AG10803 (cell line): Measurements from ENCODE around the gene ODC1.

Experiments used
- DNase-seq: peaks from one replicate; pipeline ENCODE4 v3.0.0; 2010; ENCODE audit warnings: low read depth
- H3K4me3 ChIP-seq: 2 replicates; pipeline ENCODE4 v1.5.1; 2011; ENCODE audit warnings: mild to moderate bottlenecking, low read length, control low read depth
- CTCF ChIP-seq: conservative IDR thresholded peaks from 2 replicates; pipeline ENCODE4 v1.5.1; 2011; ENCODE audit warnings: mild to moderate bottlenecking, low read length, control low read depth, inconsistent platforms

Gene ODC1

GRCh38 chr2:10433264-10433946 lies 14.7 kb downstream of the ODC1 start:
- no peak overlapping the region for H3K4me3 ChIP-seq
- TF ChIP-seq CTCF, result no peak
- DNase-seq, result no peak

GRCh38 chr2:10432311-10433181 lies 15.6 kb downstream of the ODC1 start:
- DNase-seq, result no peak
- TF ChIP-seq CTCF, result no peak
- no peak overlapping the region for H3K4me3 ChIP-seq

GRCh38 chr2:10431797-10432196 lies 16.3 kb downstream of the ODC1 start:
- no peak for TF ChIP-seq CTCF
- no peak for DNase-seq
- H3K4me3 ChIP-seq, result no peak overlapping the region

- no peak for DNase-seq
- no peak overlapping the region for H3K4me3 ChIP-seq
- TF ChIP-seq CTCF, result no peak
These were observed 17.1 kb downstream of the ODC1 start for GRCh38 chr2:10430886-10431622.

GRCh38 chr2:10428924-10429323 lies 19.2 kb downstream of the ODC1 start:
- H3K4me3 ChIP-seq, result no peak overlapping the region
- DNase-seq, result no peak
- TF ChIP-seq CTCF, result no peak

- H3K4me3 ChIP-seq, result no peak overlapping the region
- no peak for DNase-seq
- TF ChIP-seq CTCF, result no peak
These were observed 19.8 kb downstream of the ODC1 start for GRCh38 chr2:10428355-10428754.
